SIG-M5 treated with dmso at 0.1 percent for 504 hours (cell line): ENCODE results near the gene ACVR1B.

Experiments
- DNase-seq: peaks from one replicate; lab custom pipeline; 2025; ENCODE audit not compliant: unreplicated experiment; lab: John Stamatoyannopoulos, UW

ACVR1B gene

DNA sequence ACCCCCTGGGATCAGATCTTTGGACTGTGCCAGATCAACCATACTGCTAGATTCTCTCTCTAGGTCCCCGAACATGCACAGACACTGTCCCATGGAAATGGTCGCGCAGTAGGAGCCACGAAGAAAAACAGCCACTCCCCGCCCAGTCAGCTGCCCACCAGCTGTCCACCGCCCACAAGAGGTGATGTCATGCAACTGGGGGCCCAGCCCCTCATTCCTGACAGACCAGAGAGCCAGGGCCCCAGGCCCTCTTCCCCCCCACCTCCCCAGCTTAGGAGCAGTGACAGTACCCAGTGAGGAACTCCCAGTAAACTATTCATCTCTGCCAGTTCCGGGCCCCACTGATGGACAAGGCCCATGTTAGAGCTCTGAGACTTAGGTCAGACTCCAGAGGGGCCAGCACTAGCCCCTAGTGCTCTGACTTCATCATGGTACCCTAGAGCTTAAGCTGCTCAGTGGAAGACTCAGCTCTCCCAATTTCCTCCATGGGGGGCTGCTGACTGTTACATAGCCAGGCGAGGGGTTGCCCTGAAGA lies 51.6 kb downstream of the ACVR1B start:
- no peak for DNase-seq

DNA sequence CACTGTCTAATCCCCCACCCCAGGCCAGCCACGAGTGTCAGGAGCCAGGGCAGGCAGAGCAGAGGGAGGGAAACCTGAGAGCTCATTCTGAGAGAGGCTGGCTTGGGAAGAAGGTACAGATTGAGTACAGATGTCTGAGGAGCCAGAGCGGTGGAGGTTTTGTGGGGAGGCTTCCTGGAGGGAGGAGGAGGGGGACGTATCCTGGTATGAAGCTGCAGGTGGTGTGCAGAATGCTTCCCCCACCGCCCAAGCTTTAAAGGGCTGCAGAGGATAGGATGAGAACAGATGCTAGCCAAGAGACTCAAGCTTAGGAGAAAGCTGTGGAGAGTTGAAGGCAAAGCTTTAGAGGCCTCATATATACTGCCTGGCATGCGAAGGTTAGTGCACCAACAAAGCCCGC lies 52.1 kb downstream of the ACVR1B start:
- no peak for DNase-seq

DNA sequence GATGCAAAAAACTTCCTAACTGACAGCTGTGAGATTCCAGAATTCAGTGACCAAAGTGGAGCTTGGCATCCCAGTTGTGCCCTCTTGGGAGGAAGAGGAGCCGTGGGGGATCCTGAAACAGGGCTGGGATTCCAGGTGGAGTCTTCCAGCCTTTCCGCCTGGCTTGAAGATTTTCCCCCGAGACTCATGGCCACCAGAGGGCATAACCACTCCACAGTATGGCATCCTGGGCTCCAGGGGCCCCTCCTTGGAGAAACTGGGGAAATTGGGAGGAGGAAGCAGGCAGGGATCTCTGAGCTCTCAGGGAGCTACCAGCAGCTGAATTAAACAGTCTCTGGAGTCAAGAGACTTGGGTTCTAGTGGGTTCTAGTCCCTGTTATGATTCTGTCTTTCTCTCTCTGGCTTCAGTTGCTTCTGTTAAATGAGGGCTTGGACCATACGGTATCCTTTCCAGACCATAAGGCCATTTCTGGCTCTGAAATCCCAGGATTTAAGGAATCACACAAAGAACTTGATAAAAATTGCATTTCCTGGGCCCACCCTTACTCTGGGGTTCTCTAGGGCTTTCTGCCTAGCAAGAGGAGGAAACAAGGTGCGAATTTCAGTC lies 52.6 kb downstream of the ACVR1B start:
- no peak for DNase-seq

DNA sequence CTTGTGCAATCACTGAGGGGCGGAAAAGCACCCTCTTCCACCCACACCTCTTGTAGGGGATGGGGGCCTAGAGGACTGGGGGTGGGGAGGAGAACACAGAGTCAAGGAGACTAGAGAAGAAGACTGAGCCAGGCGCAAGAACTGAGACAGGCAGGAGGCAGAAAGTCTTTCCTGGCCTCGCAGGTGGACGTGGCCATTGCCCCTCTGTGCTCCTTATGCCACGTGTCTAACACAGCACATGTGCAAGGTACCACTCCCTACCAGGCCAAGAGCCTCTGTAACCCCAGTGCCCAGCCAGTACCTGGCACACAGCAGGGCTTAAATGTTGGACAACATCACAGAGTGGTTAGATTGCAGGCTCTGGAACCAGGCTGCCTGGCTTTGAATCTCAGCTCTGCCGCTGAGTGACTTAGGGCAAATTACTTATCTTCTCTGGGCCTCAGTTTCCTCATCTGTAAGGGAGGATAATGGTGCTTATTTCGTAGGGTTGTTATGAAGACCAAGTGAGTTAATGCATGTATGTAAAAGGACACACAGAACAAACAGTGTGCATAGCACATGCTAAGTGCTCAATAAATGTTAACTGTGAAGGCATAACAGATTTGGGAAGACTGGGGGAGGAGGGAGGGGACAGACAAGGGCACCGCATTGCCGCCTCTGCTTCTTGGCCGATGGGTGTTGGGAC lies 53.9 kb downstream of the ACVR1B start:
- DNase-seq = no peak

DNA sequence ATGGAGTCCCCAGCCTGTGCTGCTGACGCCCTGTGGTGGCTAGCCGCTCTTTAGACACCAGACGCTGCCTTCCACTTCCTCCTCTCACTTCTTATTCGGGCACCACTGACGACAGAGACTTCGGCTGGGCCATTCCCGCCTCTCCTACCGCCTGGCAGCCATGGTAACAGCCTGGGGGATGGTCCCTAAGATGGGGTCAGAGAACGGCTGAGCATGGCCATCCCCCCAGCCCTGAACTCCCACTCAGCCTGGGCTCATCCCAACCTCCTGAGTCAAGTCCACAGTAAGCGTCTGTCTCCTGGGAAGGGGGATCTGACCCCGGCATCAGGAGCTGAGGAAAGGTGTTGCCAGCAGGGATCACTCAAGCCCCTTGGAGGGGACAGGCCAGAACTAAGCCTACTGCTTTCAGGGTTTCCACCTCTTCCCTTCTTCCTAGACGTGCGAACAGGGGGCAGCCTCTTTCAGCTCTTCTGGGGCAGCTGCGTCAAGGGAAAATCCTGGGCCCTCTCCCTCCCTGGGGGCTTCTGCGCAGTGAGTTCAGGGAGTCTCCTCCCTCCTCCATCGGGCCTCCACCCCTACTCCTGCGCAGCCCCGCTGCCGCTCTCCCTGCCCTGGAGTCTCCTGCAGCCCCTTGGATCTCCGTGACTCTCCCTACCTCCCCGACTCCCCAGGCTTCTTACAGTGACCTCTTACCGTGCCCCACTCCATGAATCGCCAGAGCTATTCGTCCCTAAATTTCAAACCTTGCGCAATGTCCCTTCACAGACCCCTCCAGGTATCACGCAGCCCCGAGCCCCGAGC lies 54.6 kb downstream of the ACVR1B start:
- DNase-seq = peak; percentile 92

DNA sequence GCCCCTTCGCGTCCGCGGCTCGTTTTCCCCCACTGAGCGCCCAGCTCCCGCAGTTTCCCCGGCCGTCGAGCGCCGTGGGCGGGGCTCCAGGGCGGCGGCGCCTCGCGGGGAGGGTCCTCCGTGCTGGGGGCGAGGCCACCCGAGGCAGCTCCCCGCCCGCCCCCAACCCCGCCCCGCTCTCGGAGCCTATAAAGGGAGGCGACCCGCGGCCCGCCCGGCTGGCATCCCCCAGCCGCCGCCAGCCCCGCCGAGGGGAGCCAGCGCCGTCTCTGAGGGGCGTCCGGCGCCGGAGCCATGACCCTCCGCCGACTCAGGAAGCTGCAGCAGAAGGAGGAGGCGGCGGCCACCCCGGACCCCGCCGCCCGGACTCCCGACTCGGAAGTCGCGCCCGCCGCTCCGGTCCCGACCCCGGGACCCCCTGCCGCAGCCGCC lies 55.2 kb downstream of the ACVR1B start, which contains the start of gene TAMALIN:
TAMALIN (plus strand) TSS at position 221 of the 432 bp plus-strand sequence; CDS start at position 295, 74 bp downstream.
- no peak for DNase-seq

DNA sequence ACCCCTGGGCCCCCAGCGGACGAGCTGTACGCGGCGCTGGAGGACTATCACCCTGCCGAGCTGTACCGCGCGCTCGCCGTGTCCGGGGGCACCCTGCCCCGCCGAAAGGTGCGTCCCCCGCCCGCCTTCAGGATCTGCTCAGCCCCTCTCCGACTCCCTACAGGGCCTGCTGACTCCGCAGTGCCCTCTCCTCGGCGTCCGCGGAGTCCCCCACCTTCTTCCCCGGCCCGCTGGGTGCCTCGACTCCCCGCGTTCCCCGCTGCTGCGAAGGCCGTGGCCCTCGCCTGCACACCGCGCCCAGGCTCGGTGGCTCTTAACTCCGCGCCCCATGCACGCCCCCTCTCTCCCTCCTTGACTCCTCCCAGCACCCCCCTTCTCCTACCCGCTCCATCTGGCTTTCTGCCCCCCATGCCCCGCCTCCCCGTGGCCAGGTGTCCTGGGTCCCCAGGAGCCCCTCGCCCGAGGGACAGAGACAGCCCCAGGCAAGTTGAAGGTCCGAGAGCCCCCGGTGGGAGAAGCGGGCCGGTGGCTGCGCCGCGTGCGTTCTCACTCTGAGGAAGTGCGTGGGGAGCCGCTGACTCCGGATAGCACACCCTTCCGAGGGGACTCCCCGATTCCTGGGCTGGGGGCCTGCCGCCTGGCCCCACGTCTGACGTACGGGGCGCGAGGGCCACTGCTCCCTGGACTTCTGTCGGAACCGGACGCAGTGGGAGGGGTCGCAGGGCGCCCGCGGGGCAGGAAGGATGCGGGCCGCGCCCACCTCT lies 55.8 kb downstream of the ACVR1B start:
- no peak for DNase-seq

DNA sequence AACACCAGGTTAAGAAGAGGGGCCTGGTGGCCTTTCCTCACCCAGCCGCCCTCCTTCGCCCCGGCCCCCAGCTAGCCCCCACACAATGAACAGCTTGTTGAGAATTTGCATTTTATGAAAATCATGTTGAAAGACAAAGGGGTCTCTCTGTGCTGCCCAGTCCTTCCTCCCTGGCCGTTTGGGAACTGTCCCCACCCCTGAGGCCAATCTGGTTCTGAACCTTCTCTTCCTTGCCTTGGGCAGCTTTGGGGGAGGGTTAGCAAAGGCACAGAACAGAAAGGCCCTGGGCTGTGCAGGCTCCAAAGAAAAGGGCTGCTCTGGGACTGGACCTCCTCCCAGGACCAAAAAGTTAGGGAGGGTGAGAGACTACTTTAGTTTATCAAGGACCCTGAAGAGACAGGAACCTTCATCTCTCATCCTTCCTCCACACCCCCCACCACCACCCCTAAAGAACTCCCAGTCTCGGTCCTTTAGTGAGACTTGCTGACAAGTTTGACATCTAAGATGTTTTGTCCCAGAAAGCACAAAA lies 56.5 kb downstream of the ACVR1B start:
- no peak for DNase-seq

DNA sequence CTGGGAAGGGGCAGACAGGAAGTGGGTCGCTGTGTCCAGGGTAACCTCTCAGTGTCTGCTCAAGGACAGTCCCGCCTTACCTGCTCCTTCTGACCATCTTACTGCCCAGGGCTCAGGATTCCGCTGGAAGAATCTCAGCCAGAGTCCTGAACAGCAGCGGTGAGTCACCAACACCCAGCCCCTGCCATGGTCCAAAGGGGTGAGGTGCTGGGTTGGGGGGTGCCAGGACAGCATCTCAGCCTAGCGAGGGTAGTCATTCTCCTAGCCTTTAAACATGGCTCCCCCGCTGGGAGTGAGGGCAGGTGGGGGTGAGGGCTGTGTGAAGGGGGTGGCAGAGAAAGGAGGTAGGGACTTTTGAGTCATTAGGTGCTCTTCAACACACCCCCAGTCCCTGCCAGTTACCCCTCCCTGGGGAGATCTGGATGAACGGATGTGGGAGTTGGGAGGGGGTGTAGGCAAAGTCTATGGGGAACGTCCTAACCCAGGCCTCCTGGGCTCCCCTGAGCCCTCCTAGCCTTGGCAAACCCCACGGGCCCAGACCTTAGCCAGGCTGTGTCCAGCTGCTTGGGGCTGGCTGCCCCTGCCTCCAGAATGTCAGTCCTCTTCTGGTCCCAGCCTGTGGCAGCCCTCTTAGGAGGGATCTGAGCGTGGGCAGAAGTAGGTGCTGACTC lies 57.7 kb downstream of the ACVR1B start:
- no peak for DNase-seq

DNA sequence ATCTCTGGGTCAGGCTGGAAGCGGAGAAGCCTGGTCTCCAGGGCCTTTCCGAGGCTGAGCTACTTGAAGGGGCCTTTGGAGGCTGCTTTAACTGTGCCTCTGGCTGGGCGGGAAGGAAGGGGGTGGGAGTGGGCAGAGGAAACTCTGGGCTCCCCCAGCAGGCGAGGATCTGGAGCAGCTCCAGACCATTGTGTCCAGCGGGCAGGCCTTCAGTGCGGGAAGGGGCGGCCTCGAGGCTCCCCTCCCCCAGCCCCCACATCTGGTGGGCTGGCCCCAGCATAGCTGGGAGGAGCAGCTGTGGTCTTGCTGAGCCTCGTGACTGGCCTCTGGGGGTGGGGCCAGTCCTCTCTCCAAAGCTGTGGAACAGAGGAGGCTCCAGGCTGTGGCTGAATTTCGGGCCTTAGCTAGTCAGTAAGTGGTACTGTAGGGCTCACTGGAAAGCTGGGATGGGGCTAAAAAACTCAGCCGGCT lies 58.7 kb downstream of the ACVR1B start:
- DNase-seq = no peak

DNA sequence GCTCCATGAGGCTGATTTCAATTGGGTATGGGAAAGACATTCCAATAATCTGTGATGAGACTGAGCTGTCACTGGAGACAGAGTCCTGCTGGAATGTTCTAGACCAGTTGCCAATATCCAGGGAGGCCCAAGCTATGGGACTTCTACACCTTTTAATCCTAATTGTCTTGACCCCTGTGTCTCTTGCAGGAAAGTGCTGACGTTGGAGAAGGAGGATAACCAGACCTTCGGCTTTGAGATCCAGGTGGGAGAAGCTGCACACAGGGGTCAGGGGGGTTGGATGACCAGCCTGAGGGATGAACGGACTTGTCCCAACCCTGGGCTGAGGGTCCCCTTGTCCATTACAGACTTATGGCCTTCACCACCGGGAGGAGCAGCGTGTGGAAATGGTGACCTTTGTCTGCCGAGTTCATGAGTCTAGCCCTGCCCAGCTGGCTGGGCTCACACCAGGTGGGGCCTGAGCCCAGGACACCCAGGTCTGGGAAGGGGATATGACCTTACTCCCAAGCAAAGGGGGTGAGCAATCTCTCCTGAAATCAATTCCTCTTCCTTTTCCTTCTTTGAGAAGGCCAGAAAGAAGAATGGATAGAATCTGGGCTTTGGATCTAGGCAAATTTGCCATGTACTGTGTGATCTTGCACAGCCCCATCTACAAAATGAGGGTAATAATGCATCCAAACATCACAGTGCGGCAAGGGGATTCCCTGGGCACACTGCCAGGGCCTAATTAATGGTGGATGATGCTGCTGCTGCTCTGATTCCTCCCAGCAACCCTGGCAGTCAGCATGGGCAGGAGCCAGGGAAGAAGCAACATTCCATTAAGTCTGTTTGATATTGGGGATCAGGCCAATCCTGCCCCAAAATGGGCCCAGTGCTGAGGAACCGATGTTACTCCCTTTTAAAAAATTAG lies 59.4 kb downstream of the ACVR1B start:
- DNase-seq = no peak

DNA sequence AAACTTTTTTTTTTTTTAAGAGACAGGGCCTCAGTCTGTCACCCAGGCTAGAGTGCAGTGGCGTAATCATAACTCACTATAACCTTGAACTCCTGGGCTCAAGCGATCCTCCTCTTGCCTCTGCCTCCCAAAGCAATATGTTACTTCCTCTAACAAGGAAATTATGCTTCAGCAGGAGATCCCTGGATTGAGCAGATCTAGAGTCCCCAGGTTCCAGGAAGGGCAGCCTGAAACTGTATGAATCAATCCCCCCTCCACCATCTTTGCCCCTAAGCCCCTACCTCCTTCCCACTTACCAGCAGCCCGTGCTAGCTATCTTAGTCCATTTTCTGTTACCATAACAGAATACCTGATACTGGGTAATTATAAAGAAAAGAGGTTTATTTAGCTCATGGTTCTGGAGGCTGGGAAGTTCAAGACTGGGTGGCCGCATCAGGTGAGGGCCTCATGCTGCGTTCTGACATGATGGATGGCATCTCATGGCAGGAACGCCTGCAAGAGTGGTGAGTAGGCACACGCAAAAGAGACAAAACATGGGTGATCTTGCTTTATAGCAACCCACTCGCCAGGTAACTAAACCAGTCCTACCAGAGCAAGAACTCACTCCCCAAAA lies 60.2 kb downstream of the ACVR1B start:
- DNase-seq = no peak

DNA sequence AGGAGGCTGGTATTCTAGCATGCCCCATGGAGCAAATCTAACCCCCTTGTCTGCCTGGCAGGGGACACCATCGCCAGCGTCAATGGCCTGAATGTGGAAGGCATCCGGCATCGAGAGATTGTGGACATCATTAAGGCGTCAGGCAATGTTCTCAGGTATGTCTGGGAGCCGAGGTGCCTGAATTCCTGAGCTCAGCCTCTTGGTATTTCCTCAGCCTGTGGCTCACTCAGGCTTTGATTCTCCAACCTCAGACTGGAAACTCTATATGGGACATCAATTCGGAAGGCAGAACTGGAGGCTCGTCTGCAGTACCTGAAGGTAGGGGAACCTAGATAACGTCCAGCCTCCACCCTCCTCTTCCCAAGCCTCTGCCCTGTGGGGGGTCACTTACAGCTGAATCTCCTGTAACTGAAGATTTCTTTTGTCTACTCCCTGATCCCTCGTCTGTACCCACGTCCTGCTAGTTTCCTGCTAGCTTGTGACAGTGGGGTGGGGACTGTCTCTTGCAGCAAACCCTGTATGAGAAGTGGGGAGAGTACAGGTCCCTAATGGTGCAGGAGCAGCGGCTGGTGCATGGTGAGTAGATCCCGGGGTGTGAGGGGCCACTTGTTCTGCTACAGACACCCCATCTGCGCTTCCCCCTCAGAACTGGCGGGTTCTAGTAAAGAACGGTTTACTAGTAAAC lies 62.3 kb downstream of the ACVR1B start:
- DNase-seq = no peak

DNA sequence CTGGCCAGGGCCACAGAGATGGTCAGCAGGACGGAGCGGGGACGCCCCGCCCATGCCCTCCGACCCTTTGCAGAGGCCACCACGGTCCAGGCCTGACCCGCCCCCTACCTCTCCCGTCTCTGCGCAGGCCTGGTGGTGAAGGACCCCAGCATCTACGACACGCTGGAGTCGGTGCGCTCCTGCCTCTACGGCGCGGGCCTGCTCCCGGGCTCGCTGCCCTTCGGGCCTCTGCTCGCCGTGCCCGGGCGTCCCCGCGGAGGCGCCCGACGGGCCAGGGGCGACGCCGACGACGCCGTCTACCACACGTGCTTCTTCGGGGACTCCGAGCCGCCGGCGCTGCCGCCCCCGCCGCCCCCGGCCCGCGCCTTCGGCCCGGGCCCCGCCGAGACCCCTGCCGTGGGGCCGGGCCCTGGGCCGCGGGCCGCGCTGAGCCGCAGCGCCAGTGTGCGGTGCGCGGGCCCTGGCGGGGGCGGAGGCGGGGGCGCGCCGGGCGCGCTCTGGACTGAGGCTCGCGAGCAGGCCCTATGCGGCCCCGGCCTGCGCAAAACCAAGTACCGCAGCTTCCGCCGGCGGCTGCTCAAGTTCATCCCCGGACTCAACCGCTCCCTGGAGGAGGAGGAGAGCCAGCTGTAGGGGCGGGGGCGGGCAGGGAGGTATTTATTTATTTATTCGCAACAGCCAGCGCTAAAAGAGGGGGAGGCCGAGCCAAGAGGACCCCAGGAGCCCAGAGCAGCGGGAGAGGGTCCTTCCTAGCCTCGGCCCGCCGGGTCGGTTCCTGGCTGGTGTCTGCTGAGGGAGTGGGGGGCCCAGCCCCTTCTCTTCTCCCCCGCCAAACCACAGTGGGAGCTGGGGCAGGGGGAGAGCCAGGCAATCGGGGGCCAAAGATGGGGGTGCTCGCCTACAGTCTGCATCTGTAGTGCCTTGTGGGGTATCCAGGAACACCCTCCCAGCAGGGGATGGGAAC lies 63.4 kb downstream of the ACVR1B start:
- DNase-seq = no peak

DNA sequence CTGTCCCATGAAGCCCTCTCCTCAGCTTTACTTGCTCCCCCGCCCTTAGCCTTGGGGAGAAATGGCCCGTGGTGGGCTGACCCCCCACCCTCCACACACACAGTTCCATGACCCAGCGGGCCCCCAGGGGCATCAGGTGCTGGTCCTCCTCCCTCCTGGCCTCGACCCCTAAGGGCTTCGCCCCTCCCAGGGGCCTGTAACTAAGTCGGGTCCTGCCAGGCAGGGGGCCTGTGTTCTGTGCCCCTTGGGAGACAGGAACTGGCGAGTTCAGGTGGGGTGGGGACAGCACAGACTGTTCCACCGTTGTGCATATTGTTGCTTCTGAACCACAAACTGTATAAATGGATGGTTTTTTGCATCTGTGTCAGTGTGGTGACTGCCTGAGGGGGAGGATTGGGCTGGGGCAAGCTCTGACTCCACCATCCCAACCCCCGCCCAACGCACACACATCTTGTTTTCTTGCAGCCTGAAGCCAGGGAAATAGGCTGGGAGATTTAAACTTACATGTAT lies 64.1 kb downstream of the ACVR1B start:
- no peak for DNase-seq

DNA sequence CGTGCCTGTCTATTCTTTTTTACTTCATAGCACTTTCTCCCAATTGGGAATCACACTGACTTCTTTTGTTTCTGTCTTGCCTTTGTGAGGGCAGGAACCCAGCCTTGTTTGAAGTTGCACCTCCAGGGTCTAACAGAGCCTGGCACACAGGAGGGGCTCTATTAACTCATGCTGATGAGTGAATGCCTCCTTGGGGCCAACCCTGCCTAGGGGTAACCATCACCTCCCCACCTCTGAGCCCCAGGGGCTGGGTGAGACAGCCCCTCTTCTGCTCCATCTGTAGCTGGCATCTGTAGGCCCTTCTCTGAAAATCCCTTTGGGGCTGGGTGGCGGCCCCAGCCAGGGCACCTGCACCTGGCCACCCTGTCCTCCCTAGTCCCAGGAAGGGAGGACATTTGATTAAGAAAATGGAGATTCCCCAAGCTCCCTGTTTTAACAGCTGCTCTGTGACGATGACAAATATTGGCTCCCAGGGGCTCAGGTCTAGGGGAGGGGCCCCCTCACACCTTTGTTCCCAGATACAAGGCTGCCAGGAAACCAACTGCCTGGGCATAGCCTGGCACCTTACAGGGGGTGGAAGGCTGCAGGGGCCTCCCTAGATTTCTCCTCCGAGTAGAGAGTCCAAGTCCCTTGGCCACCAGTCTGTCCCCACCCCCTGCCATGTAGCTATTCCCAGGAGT lies 67.1 kb downstream of the ACVR1B start:
- DNase-seq = no peak
